HG03139 (cell line): Measurements from ENCODE around the gene CHKA.

Experiments used
- ATAC-seq: cut with Tn5 transposase; IDR thresholded peaks from one replicate; pipeline ENCODE4 v1.9.1; 2021; ENCODE audit not compliant: unreplicated experiment

CHKA gene

GRCh38 chr11:68121067-68121899 is at the start of gene CHKA:
CHKA (minus strand) TSS chr11:68121388; CDS start chr11:68121177, 211 bp downstream.
- peak; percentile 72 for ATAC-seq

DNA sequence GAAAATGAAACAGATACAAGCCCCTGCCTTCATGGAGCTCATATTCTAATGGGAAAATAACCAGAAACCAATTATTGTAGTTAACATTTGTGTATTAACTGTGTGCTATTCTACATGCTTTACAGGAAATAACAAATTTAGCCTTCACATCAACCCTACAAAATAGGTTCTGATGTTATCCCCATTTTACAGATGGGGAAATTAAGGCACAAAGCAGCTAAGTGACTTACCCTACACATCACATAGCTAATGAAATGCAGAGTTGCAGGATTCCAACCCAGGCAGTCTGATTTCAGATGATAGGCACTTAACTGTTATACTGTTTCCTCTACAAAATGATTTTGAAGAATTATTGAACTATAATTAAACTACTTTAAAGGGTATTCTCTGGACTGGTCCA is 48.3 kb upstream of the CHKA start:
- ATAC-seq: no peak

GRCh38 chr11:68168694-68169093 is 47.5 kb upstream of the CHKA start:
- no peak for ATAC-seq

DNA sequence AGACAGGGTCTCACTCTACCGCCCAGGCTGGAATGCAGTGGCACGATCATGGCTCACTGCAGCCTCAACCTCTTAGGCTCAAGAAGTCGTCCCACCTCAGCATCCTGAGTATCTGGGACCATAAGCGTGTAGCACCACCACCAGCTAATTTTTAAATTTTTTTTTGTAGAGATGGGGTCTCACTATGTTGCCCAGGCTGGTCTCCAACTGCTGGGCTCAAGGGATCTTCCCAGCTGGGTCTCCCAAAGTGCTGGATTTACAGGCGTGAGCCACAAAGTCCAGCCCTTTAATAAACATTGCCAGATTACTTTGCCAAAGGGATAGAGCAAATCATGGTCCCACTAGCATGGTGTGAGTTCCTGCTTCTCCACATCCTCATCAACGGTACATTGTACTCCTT is 46.3 kb upstream of the CHKA start:
- no peak for ATAC-seq

GRCh38 chr11:68166969-68167368 is 45.8 kb upstream of the CHKA start:
- no peak for ATAC-seq

- no peak for ATAC-seq
Observed at GRCh38 chr11:68165601-68166000, 44.4 kb upstream of the CHKA start.

- ATAC-seq: no peak
Observed at GRCh38 chr11:68164437-68164836, 43.2 kb upstream of the CHKA start.

GRCh38 chr11:68163691-68164090 is 42.5 kb upstream of the CHKA start:
- no peak for ATAC-seq

DNA sequence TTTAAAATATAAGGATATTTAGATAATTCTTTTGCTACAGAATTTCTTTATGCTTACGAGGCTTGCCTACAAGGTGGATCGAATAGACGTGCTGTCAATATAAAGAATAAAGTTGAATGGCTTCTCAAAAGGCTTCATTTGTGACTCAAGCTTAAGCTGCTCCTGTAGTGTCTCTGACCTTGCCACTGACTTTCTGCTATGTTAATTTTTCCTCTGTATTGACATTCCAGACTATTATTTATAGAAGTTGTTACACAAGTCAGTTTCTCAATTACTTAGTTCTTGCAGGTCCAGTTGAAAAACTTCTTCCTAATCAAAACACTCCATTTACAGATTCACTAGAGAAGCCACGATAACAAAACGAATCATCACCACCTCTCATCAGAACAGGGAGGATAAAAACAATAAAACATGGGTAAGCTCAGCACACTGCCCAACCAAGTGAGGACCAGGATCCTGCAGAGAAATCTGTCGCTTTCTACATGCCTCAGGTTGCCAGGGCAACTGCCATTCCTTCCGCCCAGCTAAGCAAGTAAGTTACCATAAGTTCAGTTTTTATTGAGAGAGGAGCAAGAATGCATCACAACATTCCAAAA is 39.0 kb upstream of the CHKA start:
- ATAC-seq: no peak

DNA sequence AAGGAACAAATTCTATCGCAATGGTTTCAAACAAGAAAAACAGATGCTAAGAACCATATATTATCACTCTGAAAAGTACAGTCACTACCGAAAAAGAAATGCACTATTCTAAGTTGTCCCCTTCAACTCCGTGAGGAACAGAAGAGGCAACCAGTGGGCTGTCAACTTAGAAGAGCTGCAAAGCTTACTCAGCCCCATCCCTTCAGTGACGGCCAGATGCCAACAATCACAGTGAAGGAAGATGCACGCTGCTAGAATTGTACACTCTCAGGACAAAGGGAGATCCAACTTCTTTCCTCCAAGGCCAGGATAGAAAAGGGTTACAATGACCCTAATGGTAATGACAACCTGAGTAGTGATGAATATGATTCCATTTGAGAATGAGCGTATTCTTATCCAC is 38.5 kb upstream of the CHKA start:
- no peak for ATAC-seq

DNA sequence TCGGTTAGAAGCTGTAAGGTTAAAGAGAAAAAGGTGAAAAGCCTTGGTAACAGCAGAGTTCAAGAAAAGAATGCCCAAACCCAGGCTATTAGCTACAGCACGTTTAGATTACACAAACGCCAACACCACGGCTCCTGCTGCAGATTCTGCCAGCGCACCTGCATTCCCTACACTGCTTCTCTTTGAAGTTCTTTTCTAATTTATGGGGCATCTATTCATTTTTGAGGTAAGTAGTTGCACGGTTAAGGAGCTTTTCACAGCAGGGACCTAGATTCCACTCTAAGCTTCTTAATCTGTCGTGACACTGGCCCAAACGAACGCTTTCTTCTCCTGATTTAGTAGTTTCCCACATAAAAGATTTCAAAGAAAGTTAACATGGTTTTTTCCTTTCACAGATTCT is 38.0 kb upstream of the CHKA start:
- no peak for ATAC-seq

- ATAC-seq: no peak
Observed at GRCh38 chr11:68158580-68158979, 37.4 kb upstream of the CHKA start.

DNA sequence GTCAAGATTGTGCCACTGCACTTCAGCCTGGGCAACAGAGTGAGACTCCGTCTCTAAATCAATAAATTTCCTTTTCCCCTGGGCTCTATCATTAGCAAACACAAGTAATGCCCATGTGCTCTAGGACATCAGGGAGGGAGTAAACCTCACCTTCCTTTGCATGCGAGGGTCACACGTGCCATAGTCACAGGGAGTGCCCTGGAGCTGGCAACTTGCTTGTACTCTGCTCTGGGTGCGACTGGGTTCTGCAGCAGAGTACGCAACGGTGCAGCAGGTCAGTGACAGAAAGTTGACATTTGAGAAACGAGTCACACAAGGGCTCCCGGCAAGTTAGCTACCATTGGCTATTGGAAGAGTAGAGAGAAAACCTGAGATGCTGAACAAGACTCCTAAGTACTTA is 32.6 kb upstream of the CHKA start:
- ATAC-seq: no peak

DNA sequence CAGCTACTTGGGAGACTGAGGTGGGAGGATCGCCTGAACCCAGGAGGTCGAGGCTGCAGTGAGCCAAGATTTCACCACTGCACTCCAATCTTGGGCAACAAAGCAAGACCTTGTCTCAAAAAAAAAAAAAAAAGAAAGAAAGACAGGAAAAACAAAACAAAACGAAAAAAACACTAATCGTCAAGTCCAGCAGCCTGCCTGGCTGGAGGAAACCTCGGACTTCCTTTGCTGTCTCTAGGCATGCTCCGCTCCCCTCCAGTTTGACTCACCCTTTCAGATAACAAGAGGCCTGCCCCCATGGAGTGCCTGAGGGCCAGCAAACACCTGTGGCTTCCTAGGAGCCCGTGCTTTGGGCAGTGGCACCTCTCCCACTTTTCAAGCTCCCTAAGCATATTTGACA is 28.8 kb upstream of the CHKA start:
- ATAC-seq: no peak

GRCh38 chr11:68149417-68149816 is 28.2 kb upstream of the CHKA start:
- ATAC-seq: no peak

DNA sequence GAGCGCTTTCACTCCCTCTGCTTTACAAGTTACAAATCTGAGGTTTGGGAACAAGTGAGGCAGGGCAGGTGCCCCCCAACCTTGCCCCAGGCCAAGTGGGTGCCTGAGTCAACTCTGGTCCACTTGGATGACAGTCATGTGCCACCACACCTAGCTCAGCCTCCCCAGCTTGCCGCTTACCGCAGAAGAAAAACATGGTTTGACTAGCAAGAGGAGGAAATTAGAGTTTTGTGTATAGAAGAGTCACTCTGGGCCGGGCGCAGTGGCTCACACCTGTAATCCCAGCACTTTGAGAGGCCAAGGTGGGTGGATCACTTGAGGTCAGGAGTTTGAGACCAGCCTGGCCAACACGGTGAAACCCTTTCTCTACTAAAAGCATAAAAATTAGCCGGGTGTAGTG is 27.7 kb upstream of the CHKA start:
- ATAC-seq: no peak

- ATAC-seq: no peak
Observed at GRCh38 chr11:68148071-68148805, 27.1 kb upstream of the CHKA start.

DNA sequence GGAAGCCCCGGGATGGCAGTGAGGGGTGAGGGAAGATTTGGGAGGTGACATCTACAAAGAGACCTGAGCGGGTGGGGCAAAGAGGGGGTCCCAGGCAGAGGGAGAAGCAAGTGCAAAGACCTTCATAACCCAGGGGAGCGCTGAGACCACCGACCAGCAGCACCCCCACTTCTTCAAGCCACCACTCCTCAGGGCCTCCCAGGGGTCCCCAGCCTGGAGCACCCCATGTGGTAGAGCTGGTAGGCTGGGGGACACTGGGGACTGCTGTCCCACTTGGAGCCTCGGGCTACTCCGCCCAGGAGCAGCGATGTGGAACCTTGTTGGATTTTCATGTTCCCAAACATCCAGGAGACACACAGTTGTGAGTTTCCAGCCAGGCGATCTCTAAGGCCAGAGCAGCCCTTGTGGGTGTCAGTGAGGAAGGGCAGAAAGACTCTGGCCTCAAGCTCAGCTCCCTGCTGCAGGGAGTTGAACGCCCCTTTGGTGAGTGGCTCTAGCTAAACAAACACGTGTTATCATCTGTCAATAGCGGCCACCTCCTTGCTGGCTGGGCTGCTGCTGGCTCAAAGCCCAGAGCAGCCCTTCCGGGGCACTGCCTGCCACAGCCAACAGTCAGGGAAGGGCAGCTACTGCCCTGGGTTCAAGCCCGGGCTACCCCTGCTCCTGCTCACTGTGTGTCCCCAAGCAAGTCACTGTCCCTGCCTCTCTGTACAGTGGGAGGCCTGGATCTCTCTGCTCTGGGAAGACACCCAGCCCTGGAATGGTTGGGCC is 25.7 kb upstream of the CHKA start:
- ATAC-seq: no peak

DNA sequence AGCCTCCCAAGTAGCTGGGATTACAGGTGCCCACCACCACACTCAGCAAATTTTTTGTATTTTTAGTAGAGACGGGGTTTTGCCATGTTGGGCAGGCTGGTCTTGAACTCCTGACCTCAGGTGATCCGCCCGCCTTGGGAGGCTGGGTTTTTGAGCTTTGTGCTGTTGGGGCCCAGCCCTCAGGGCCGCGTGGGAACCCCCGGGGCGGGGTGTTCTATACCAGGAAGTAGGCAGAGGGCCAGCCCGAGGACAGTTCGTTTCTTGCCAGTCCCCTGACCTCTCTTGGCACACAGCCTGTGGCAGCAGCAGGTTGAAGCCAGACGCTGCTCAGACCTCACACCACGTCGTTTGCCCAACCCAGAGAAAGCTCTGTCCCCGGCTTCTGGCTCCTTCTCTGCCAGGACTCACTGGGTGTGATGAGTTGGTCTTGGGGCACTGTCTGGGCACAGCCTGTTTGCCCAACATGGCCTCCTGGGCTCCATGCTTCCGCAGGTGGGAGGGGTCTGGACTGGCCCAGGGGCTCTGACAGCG is 24.9 kb upstream of the CHKA start:
- no peak for ATAC-seq

DNA sequence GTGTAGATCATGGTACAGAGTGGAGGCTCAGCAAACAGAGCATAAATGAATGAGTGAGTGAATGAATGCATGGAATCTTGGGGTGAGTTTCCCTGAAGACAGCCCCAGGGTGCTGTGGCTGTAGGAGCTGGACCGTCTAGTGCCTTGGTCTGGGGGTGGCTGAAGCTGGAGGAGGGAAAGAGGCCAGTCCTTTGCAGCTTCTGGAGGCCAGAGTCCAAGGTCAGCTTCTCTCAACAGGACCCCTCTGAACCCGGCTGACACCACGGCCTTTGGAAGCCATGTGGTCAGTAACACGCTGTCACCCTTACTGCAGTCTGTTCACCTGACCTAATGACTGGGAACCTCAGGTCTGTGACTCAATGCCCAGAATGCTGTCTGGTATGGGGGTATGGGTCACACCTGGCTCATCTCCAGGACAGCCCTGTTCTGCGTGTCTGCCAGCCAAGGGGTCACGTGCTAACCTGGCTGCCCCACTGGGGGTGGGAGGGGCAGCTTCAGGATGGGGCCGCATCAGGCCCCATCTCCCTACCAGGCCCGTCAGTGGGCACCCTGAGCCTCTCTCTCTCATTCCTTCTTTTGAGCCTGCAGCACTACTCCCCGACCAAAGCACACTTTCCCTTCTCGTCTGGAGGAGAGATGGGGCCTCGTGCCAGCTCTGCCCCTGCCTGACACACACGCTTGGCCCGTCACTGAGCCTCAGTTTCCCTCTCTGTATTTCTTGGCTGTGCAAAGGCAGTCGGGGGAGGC is 24.1 kb upstream of the CHKA start:
- no peak for ATAC-seq
